ENCODE data around the gene PRSS27.

The PRSS27 gene

GRCh38 chr16:2720064-2720457 is at the start of gene PRSS27:
Gene PRSS27 (minus strand): TSS chr16:2720224. CDS start chr16:2720160, 64 bp downstream.
- no peak for DNase-seq (ENCODE audit: extremely low read depth in 1 of 2, low read depth in 1 of 2)

GRCh38 chr16:2769675-2770056 is 49.6 kb upstream of the PRSS27 start:
- DNase-seq (ENCODE audit: extremely low read depth in 1 of 2, low read depth in 1 of 2): no peak

- no peak for DNase-seq (ENCODE audit: extremely low read depth in 1 of 2, low read depth in 1 of 2)
Measured at GRCh38 chr16:2769100-2769529, 49.1 kb upstream of the PRSS27 start.

GRCh38 chr16:2768403-2769089 is 48.5 kb upstream of the PRSS27 start:
- no peak for DNase-seq (ENCODE audit: extremely low read depth in 1 of 2, low read depth in 1 of 2)

GRCh38 chr16:2767891-2768290 is 47.9 kb upstream of the PRSS27 start:
- no peak for DNase-seq (ENCODE audit: extremely low read depth in 1 of 2, low read depth in 1 of 2)

- DNase-seq (ENCODE audit: extremely low read depth in 1 of 2, low read depth in 1 of 2): no peak
Measured at GRCh38 chr16:2767140-2767731, 47.2 kb upstream of the PRSS27 start.

- DNase-seq (ENCODE audit: extremely low read depth in 1 of 2, low read depth in 1 of 2): no peak
Measured at GRCh38 chr16:2766430-2767139, 46.6 kb upstream of the PRSS27 start.

GRCh38 chr16:2765462-2766404 is 45.7 kb upstream of the PRSS27 start:
- no peak for DNase-seq (ENCODE audit: extremely low read depth in 1 of 2, low read depth in 1 of 2)

GRCh38 chr16:2764718-2765117 is 44.7 kb upstream of the PRSS27 start:
- DNase-seq (ENCODE audit: extremely low read depth in 1 of 2, low read depth in 1 of 2): no peak

- DNase-seq (ENCODE audit: extremely low read depth in 1 of 2, low read depth in 1 of 2): no peak
Measured at GRCh38 chr16:2763173-2763572, 43.1 kb upstream of the PRSS27 start.

- no peak for DNase-seq (ENCODE audit: extremely low read depth in 1 of 2, low read depth in 1 of 2)
Measured at GRCh38 chr16:2762711-2763110, 42.7 kb upstream of the PRSS27 start.

- no peak for DNase-seq (ENCODE audit: extremely low read depth in 1 of 2, low read depth in 1 of 2)
Measured at GRCh38 chr16:2761886-2762583, 42.0 kb upstream of the PRSS27 start.

- no peak for DNase-seq (ENCODE audit: extremely low read depth in 1 of 2, low read depth in 1 of 2)
Measured at GRCh38 chr16:2761472-2761871, 41.4 kb upstream of the PRSS27 start.

GRCh38 chr16:2757344-2757743 is 37.3 kb upstream of the PRSS27 start:
- no peak for DNase-seq (ENCODE audit: extremely low read depth in 1 of 2, low read depth in 1 of 2)

GRCh38 chr16:2756288-2757015 is 36.4 kb upstream of the PRSS27 start:
- no peak for DNase-seq (ENCODE audit: extremely low read depth in 1 of 2, low read depth in 1 of 2)

GRCh38 chr16:2755158-2755557 is 35.1 kb upstream of the PRSS27 start:
- no peak for DNase-seq (ENCODE audit: extremely low read depth in 1 of 2, low read depth in 1 of 2)

- DNase-seq (ENCODE audit: extremely low read depth in 1 of 2, low read depth in 1 of 2): no peak
Measured at GRCh38 chr16:2753733-2754020, 33.7 kb upstream of the PRSS27 start.

- peak; percentile 53 to 61 for DNase-seq (ENCODE audit: extremely low read depth in 1 of 2, low read depth in 1 of 2)
Measured at GRCh38 chr16:2752850-2753732, 33.1 kb upstream of the PRSS27 start.
